ENCODE measurements around the gene TMEM219.
"Not testable (repeated sequence)": the region's sequence is repeated elsewhere in the genome, so short reads cannot be mapped to it uniquely, and the experiment has no call there.

Gene TMEM219, protein sequence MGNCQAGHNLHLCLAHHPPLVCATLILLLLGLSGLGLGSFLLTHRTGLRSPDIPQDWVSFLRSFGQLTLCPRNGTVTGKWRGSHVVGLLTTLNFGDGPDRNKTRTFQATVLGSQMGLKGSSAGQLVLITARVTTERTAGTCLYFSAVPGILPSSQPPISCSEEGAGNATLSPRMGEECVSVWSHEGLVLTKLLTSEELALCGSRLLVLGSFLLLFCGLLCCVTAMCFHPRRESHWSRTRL
- 14.5 to 53.4 (median 27.0) reads per million in 3 experiments for total RNA-seq

- DNase-seq, result peak; percentile 94
Measured at GRCh38 chr16:29961479-29962343, at the start of gene TMEM219. TMEM219 (plus strand) TSS chr16:29962079; CDS start chr16:29963144, 1,065 bp downstream.

DNA sequence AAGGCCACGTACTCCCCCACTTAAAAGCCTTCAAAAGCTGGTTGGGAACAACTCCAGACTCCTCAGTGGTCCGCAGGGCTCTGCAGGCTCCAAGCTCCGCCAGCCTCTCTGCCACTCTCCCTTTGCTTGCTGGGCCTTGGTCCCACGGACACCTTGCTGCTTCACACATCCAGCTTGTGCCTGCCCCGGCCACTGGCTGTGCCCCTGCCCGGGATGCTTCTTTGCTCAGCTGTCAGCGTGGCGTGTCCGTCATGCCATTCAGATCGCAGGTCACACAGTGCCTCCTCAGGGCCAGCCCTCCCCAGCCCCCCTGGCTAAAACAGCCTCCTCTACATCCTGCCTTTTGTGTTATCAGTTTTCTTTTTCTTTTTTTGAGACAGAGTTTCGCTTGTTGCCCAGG, 49.8 kb upstream of the TMEM219 start:
- DNase-seq, result no peak

DNA sequence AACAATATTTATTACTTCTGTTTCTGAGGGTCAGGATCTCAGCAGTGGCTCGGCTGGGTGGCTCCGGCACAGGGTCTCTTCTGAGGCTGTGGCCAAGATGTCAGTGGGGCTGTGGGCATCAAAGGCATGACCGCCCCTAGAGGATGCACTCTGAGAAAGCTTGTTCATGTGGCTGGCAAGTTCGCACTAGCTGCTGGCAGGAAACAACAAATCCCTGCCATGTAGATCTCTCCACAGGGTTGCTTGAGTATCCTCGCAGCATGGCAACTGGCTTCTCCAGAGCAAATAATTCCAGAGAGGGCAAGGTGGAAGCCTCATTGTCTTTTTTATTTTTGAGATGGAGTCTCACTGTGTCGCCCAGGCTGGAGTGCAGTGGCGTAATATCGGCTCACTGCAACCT, 48.4 kb upstream of the TMEM219 start:
- DNase-seq, result no peak

DNA sequence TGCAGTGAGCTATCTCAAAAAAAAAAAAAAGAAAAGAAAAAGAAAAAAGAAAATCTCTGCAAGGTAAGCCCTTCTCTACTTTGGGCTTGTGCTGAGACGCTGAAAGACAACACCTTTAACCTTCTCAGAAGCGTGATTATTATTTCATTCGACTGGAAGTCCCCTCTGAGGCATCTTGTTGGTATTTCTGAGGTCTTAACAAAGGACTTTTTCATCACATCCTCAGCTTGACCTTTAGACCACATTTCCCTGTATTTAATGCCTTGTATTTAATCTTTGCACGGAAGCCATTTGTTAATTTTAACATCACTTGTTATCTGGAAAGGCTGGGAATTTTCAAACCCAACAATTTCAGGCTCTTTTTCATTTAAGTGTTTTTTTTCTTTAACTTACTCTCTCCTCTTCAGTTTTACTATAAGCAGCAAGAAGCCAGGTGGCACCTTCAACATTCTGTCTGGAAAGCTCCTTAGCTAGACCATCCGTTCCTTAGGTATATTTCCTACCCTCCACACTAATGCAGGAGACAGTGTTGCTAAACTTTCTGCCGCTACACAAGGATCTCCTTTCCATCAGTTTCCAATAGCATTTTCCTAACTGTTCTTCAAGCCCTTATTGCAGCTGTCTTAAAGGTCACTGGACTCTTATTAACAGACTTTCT, 46.2 kb upstream of the TMEM219 start:
- no peak for DNase-seq

DNA sequence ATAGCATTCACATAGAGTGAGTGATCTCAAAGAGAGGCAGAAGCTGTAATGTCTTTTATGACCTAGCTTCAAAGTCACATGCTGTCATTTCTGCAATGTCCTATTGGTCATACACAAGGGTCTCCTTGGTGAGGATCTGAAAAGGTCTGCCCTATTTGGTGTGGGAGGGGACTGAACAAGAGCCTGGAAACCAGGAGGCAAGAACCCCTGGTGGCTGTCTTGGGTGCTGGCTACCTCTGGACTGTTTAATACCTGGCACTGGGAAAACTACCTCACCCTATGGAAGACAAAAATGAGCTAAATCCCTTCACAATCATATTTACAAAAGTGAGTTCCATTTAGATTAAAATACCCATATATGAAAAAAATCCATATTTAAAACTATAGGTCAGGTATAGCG, 44.9 kb upstream of the TMEM219 start:
- no peak for DNase-seq

DNA sequence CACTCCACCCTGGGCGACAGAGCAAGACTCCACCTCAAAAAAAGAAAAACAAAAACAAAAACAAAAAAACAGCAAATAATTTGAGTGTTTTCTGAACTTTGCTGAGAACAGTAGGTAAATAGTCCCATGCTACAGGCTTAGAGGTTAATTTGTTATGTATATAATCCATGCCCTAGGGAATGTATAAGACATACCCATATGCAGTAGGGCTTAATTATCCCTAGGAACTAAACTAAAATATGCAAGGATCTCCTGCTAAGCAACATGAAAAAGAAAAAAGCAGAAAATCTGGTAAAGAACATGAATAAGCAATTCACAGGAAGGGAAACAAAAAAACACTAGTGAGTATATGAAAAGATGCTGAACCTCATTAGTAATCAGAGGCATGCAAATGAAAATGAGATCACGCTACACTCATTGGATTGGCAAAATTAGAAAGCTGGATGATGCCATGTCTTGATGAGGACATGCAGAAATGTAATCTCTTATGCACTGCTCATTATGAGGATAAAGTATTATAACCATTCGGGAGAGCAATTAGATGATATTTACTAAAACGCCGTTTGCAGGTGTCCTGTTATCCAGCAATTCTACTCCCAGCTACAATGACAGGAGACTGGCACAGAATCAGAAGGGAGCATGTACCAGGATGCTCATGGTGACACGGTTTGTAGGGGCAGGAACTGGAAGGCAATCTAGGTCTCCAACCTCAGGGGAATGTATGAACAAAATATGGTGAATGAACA, 41.4 kb upstream of the TMEM219 start:
- DNase-seq, result no peak

DNA sequence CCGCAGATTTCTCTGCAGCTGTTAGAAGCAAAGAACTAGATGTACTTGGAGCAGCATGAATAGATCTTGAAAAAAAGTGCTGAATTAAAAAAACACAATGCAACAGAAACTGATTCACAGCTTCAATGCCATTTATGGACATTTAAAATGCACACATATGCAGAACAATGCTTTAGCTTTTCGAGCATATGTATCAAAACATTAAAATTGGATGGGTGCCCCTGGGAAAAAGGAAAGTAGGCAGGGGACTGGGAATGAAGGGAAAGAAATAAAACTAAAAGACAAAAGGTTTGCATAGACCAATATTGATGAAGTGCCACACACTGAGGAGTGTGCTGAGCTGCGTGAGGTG, 40.9 kb upstream of the TMEM219 start:
- no peak for DNase-seq

GRCh38 chr16:29922326-29922725, 39.6 kb upstream of the TMEM219 start:
- no peak for DNase-seq

GRCh38 chr16:29922986-29923501, 38.8 kb upstream of the TMEM219 start:
- DNase-seq, result no peak

DNA sequence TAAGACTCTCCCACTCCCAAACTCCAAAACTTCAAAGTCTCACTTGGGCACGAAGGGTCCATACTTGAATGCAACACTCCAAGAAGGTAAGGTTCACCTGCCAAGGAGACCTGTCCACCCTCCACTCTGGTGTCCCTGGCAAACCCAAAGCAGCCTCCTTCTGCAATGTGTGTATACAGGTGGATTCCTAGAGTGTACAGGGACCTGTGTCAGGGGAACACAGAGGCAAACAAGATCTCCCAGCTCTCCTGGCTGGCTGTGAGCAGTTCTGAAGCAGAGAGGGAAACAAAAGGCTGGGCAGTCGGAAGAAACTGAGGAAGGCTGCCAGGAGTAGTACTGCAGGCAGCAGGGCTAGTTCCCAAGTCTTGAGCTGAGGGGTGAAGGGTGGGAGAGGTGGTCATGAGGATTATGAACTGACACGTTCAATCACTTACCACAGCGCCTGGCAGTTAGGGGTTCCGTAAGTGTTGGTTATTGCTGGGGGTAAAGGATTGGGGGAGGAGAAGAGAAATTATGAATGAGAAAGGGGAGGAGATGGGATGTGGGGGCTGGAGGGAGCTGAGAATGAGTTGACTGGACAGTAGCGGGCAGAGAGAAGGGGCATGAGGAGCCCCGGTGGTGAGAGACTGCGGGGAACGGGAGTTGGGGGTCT, 36.6 kb upstream of the TMEM219 start:
- no peak for DNase-seq

- peak; percentile 88 for DNase-seq
Measured at GRCh38 chr16:29925781-29926710, 35.8 kb upstream of the TMEM219 start, which contains the start of gene KCTD13. KCTD13 (minus strand) TSS chr16:29926226; CDS start chr16:29926033, 193 bp downstream.

DNA sequence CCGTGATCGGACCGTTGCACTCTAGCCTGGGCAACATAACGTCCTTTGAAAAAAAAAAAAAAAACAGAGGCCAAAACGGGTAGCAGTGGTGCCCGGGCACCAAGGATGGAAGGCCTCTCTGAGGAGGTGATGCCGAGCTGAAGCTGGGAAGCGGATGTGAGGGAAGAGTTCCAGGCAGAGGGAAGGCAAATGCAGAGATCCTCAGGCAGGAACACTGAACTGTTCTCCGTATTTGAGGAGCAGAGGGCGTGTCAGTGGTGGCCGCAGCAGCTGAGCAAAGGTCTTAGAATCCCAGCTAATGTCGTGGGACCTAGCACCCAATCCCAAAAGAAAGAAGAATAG, 35.2 kb upstream of the TMEM219 start:
- no peak for DNase-seq

DNA sequence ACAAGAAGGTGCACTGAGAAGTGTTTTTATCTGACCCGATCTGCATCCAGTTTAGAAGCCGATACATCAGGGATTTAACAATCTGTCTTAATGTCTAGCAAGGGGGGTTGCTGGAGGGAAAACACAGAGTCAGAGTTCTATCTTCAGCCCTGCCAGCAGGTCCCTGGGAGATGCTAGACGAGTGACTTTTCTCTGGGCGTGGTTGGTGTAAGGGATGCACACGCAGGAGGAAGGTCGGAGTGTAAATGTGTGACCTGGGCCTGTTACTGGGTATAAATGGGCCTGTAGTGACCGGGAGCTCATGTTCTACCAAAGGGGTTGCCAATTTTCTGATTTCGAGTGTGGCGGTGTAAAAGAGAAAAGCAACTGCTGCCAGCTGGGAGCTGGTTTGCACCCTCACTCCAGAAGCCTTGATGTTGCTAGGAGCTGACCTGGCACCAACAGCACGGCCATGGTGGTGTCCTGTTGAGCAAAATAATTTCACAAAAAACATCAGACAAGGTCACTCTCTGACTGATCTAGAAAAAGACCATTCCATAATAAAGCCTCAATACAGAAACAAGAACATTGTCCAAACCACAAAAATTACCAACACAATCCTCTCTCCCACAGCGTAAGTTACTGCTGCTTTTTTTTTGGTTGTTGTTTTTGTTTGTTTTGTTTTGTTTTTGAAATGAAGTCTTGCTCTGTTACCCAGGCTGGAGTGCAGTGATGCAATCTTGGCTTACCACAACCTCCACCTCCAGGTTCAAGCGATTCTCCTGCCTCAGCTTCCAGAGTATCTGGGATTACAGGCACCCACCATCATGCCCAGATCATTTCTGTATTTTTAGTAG, 34.6 kb upstream of the TMEM219 start:
- DNase-seq, result no peak

DNA sequence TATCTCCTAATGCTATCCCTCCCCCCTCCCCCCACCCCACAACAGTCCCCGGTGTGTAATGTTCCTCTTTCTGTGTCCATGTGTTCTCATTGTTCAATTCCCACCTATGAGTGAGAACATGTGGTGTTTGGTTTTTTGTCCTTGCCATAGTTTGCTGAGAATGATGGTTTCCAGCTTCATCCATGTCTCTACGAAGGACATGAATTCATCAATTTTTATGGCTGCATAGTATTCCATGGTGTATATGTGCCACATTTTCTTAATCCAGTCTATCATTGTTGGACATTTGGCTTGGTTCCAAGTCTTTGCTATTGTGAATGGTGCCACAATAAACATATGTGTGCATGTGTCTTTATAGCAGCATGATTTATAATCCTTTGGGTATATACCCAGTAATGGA, 30.1 kb upstream of the TMEM219 start:
- DNase-seq, result not testable (repeated sequence)

DNA sequence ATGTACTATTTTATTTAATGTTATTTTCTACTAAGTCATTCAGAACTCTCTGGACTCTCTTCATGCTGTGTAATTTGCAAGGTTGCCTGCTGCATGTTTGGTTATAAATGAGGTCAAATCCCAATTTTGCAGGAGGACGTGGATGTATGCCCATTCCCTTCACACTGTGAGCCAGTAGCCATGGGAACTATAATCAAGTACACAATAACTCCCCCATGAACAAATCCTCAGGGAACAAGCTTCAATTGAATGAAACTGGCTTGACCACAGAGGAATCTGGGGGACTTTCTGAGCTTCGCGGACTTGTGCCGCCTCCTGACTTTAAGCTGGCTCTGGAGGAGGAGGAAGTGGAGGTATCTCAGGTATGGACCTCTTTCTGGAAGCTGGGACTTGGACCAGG, 21.2 kb upstream of the TMEM219 start:
- no peak for DNase-seq

- no peak for DNase-seq
Measured at GRCh38 chr16:29943846-29944799, 17.8 kb upstream of the TMEM219 start.

DNA sequence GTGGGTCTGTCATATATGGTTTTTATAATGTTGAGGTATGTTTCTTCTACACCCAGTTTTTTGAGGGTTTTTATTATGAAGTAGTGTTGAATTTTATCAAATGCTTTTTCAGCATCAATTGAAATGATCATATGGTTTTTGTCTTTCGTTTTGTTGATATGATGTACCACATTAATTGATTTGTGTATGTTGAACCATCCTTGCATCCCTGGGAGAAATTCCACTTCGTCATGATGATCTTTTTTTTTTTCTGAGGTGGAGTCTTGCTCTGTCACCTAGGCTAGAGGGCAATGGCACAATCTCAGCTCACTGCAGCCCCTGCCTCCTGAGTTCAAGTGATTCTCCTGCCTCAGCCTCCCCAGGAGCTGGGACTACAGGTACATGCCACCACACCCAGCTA, 14.0 kb upstream of the TMEM219 start:
- no peak for DNase-seq

DNA sequence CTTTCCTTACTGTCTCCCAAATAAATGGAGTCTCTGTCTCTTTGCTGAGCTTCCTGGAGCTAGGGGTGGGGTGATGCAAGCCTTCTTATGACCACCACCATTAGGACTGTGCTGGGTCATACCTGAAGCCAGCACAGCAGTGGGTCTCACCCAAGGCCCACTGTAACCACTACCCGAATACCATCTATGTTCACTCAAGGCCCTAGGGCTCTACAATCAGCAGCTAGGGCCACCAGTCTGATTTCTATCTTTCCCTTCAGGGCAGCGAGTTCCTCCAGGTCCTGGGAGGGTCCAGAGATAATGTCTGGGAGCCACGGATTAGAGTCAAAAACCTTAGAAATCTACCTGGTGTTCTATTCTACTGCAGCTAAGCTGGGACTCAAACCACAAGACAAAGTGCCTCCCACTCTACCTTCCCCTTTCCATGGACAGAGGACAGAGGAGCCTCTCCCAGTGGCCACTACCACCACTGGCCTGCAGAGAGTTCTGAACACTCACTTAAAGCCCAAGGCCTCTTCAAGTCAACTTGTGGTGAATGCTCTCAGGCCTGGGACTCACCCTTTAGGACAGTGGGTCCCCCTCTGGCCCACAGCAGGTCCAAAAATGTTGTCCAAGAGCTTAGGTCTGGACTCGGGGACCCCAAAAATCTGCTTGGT, 10.9 kb upstream of the TMEM219 start:
- no peak for DNase-seq
